BLaER1 (cell line): ENCODE measurements around the gene GATD1.

Experiments
- H3K27ac ChIP-seq: shearing (Covaris generic); formaldehyde crosslinking; 2 replicates; pipeline ENCODE4 v1.8.1; 2022
- H3K27me3 ChIP-seq: shearing (Covaris generic); formaldehyde crosslinking; 2 replicates; pipeline ENCODE4 v1.8.1; 2022
- H3K36me3 ChIP-seq: shearing (Covaris generic); formaldehyde crosslinking; 2 replicates; pipeline ENCODE4 v1.8.1; 2022
- H3K4me1 ChIP-seq: shearing (Covaris generic); formaldehyde crosslinking; 2 replicates; pipeline ENCODE4 v1.8.1; 2022
- H3K4me2 ChIP-seq: shearing (Covaris generic); formaldehyde crosslinking; 2 replicates; pipeline ENCODE4 v1.8.1; 2022
- H3K4me3 ChIP-seq: shearing (Covaris generic); formaldehyde crosslinking; 2 replicates; pipeline ENCODE4 v1.8.1; 2022
- H3K9ac ChIP-seq: shearing (Covaris generic); formaldehyde crosslinking; 2 replicates; pipeline ENCODE4 v1.8.1; 2022
- H3K9me3 ChIP-seq: shearing (Covaris generic); formaldehyde crosslinking; 2 replicates; pipeline ENCODE4 v1.8.1; 2022
- H4K20me1 ChIP-seq: shearing (Covaris generic); formaldehyde crosslinking; 2 replicates; pipeline ENCODE4 v1.8.1; 2022
- Cebpa-rat ChIP-seq: shearing (Covaris generic); IDR thresholded peaks from 2 replicates; pipeline ENCODE4 v1.8.1; 2022

GATD1 gene

DNA sequence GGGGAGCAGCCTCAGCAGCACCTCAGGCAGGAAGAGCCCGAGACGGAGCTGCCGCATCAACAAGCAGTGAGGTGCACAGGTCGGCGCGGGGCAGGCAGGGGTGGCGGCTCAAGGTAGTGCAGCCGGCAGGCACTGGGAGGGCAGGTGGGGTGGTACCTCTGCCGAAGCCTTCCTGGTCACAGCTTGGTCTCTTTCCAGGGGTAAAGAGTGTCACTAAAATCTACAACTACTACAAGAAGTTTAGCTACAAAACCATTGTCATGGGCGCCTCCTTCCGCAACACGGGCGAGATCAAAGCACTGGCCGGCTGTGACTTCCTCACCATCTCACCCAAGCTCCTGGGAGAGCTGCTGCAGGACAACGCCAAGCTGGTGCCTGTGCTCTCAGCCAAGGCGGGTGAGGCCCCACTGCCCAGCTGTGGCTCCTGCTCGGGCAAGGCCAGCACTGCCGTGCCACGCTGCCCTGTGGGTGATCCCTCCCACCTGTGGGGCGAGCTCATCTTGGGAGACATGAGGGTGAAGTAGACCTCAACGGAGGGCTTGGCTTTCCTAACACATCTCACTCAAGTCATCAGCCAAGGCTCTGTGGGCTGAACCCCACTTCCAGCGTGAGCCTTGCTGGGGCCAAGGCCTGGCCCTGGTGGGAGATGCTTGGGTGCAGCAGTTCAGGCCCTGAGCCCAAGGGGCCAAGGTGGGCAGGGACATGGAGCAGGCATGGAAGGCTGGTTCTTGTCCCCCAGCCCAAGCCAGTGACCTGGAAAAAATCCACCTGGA is 13.6 kb downstream of the GATD1 start:
- Histone ChIP-seq H4K20me1 (peaks cover 74% of the 10 kb centered on the region), H3K9ac (no peak overlapping the region), H3K27me3 (no peaks in the 10 kb centered on the region), H3K4me2 (no peak overlapping the region), H3K27ac (no peak overlapping the region), H3K4me3 (no peak overlapping the region), H3K9me3 (no peaks in the 10 kb centered on the region), H3K36me3 (peaks cover 96% of the 10 kb centered on the region), H3K4me1 (no peaks in the 10 kb centered on the region)
- TF ChIP-seq Cebpa-rat: no peak

DNA sequence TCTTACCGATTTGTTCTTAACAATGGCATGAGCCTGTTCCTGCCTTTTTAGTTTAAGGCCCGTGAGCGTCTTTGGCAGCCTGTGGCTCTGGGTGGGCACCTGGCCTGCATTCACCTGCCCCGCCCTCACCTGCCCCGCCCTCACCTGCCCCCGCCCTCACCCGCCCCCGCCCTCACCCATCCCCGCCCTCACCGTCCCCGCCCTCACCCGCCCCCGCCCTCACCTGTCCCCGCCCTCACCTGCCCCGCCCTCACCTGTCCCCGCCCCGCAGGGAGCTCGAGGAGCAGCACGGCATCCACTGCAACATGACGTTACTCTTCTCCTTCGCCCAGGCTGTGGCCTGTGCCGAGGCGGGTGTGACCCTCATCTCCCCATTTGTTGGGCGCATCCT is 14.2 kb downstream of the GATD1 start:
- Histone ChIP-seq H3K4me2 (no peak overlapping the region), H3K9me3 (no peaks in the 10 kb centered on the region), H3K4me3 (no peak overlapping the region), H4K20me1 (peaks cover 68% of the 10 kb centered on the region), H3K4me1 (no peaks in the 10 kb centered on the region), H3K36me3 (peaks cover 96% of the 10 kb centered on the region), H3K27me3 (no peaks in the 10 kb centered on the region), H3K27ac (no peak overlapping the region), H3K9ac (no peak overlapping the region)
- no peak for TF ChIP-seq Cebpa-rat

DNA sequence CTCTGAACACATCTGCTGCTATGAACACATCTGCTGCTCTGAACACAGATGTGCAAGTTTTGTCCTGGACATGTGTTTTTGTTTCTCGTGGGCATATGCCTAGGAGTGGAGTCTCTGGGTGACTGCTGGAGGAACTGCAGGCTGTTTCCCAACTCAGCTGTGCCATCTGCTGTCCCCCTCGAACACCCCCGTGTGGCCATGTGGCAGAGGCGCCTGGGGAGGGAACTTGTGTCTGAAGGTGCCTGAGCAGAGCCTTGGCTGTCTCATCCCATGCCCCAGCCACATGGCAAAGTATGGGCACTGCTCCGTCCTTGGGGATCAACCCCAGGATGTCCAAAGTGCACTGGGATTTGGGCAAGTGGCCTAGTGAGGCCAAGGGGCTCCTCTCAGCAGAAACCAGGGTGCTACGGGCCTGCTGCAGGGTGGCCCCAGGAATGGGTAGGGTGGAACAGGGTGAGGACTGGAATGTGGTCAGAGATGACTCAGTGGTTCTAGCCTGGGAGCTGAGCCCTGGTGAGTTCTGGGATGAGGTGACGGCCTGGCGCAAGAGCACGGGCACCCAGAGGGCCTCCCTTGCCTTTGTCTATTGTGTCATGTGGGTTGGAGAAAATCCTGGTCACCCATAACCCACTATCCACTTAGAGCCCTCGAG is 14.7 kb downstream of the GATD1 start:
- Histone ChIP-seq H3K36me3 (peaks cover 97% of the 10 kb centered on the region), H4K20me1 (peaks cover 69% of the 10 kb centered on the region), H3K27me3 (no peaks in the 10 kb centered on the region), H3K4me3 (no peak overlapping the region), H3K9me3 (no peaks in the 10 kb centered on the region), H3K27ac (no peak overlapping the region), H3K4me2 (no peak overlapping the region), H3K9ac (peak overlapping the region; percentile 26; the same call in 1 of the 2 replicates), H3K4me1 (no peaks in the 10 kb centered on the region)
- no peak for TF ChIP-seq Cebpa-rat

DNA sequence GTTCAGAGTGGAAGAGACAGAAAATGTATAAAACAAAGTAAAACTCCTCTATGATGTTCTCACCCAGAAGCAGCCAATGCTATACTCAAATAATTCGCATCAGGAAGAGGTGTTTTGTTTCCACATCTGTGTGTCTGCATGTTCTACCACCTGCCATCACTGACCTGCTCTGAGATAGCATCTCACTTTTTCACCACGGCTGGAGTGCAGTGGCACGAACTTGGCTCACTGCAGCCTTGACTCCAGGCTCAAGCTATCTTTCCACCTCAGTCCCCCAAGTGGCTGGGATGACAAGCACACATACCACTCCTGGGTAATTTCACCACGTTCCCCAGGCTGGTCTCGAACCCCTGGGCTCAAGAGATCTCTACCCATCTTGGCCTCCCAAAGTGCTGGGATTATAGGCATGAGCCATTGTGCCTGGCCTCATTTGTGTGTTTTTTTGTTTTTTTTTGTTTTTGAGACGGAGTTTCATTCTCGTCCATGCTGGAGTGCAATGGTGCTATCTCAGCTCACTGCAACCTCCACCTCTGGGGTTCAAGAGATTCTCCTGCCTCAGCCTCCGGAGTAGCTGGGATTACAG is 15.7 kb downstream of the GATD1 start:
- no peaks in the 10 kb centered on the region for H3K27me3 ChIP-seq
- H3K4me1 ChIP-seq: no peaks in the 10 kb centered on the region
- peaks cover 97% of the 10 kb centered on the region for H3K36me3 ChIP-seq
- H3K9me3 ChIP-seq: no peaks in the 10 kb centered on the region
- H4K20me1 ChIP-seq: peaks cover 69% of the 10 kb centered on the region
- H3K27ac ChIP-seq: no peak overlapping the region
- H3K4me2 ChIP-seq: no peak overlapping the region
- TF ChIP-seq Cebpa-rat: no peak
- H3K9ac ChIP-seq: no peak overlapping the region
- no peak overlapping the region for H3K4me3 ChIP-seq

DNA sequence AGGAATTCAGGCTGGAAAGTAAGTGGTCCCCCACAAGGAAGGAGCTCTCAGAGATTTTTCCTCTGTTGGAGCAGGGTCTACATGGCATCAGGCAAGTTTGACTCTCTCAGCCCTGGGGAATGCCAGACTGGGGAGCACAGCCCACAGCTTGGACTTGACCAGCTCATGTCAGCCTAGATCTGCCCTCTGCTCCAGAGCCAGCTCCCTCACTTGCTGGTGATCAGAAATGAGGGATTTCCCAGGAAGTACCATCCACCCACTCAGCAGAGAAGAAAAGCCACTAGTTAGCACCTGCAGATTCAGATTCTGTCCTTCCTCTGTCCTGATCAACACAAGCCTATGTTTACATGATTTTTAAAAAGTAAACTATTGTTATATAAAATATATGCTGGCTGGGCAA is 17.1 kb downstream of the GATD1 start:
- Histone ChIP-seq H3K4me3 (no peak overlapping the region), H3K9ac (no peak overlapping the region), H3K27ac (no peak overlapping the region), H3K9me3 (no peaks in the 10 kb centered on the region), H3K36me3 (peaks cover 97% of the 10 kb centered on the region), H3K27me3 (no peaks in the 10 kb centered on the region), H3K4me2 (no peak overlapping the region), H4K20me1 (peaks cover 69% of the 10 kb centered on the region), H3K4me1 (no peaks in the 10 kb centered on the region)
- TF ChIP-seq Cebpa-rat: no peak

DNA sequence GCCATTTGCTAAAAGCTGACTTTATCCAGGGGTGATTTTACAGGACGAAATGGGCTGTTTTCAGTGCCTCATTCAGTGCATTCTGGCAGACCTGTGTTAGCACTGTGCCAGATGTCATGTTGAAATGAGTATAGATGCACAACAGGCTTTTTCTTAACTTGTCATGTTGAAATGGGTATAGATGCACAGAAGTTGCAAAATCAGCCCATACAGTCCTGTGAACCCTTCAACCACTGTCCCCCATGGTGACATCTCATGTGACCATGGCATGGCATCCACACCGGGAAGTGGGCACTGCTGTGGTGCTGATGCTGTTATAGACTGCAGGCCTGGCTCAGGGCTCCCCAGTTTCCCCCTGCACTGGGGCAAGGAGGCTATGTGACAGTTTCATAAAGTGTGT is 27.6 kb downstream of the GATD1 start:
- Histone ChIP-seq H3K9ac (no peak overlapping the region), H3K27me3 (no peaks in the 10 kb centered on the region), H3K9me3 (no peaks in the 10 kb centered on the region), H3K4me2 (peak overlapping the region; percentile 97; the same call in 1 of the 2 replicates), H3K4me3 (no peak overlapping the region), H4K20me1 (peaks cover 74% of the 10 kb centered on the region), H3K36me3 (peaks cover 28% of the 10 kb centered on the region), H3K4me1 (peaks cover 30% of the 10 kb centered on the region), H3K27ac (no peak overlapping the region)
- TF ChIP-seq Cebpa-rat: no peak

DNA sequence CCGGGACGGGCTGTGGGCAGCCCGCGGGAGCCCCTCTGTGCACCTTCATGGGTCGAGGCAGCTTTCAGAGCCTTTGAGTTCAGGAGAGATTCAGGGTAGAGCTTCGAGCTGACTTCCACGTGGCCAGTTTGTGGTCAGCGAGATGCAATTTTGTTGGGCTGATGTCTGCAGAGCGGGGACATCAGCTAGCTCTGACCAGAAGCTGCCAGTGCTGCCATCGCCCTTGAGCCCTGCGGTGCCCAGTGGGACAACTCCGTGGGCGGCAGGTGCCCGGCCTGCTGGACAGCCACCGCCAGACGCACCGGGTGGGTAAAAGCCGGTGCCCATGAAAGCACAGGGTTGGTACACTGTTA is 29.3 kb downstream of the GATD1 start:
- Histone ChIP-seq H3K4me1 (peaks cover 31% of the 10 kb centered on the region), H3K27me3 (no peaks in the 10 kb centered on the region), H3K9ac (peak overlapping the region; percentile 95), H3K4me3 (peak overlapping the region; percentile 100), H3K36me3 (peaks cover 20% of the 10 kb centered on the region), H4K20me1 (peaks cover 56% of the 10 kb centered on the region), H3K4me2 (peak overlapping the region; percentile 97), H3K9me3 (no peaks in the 10 kb centered on the region), H3K27ac (peak overlapping the region; percentile 87)
- no peak for TF ChIP-seq Cebpa-rat

DNA sequence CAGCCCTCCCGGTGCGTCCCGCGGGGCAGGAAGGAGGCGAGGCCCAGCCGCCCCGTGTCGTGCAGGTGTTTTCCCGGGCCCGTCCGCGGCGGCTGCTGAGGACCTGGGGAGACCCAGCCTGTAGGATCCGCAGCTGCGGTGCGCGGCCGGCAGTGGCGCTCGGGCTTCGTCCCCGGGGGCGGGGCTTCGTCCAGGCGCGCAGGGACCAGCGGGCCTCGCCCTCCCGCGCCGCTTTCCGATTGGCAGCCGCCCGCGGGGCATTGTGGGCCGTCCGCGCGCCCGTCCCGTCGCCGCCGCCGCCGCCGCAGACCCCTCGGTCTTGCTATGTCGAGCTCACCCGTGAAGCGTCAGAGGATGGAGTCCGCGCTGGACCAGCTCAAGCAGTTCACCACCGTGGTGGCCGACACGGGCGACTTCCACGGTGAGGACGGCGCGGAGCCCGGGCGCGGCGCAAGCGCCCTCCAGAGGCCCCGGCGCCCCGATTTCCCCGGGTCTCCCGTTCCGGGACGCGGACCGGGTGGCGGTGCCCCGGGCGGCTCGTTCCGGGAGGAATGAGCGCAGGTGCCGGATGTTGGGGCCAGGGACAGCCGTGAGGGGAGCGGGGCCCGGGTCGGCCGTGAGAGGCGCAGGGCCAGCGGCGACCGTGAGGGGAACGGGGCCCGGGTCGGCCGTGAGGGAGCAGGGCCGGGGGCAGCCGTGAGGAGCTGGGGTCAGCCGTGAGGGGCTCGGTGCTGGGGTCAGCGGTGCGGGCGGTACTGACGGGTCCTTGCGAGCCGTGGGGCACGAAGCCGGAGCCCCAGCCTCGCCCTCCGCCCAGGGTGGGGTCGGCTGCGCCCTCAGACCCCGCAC is 29.9 kb downstream of the GATD1 start, which contains the start of gene TALDO1:
Gene TALDO1, plus strand, starts transcription at position 307 of the 849 bp plus-strand sequence. Its CDS starts 18 bp downstream, at position 325.
- H3K9me3 ChIP-seq: no peaks in the 10 kb centered on the region
- H3K27me3 ChIP-seq: no peaks in the 10 kb centered on the region
- peak within 1 kb of the TSS; percentile 97 for H3K4me2 ChIP-seq
- peaks cover 14% of the 10 kb centered on the region for H3K36me3 ChIP-seq
- H3K4me1 ChIP-seq: peaks cover 35% of the 10 kb centered on the region
- H4K20me1 ChIP-seq: peaks cover 50% of the 10 kb centered on the region
- no peak for TF ChIP-seq Cebpa-rat
- peak within 1 kb of the TSS; percentile 95 for H3K9ac ChIP-seq
- peak within 1 kb of the TSS; percentile 100 for H3K4me3 ChIP-seq
- peak within 1 kb of the TSS; percentile 87 for H3K27ac ChIP-seq

DNA sequence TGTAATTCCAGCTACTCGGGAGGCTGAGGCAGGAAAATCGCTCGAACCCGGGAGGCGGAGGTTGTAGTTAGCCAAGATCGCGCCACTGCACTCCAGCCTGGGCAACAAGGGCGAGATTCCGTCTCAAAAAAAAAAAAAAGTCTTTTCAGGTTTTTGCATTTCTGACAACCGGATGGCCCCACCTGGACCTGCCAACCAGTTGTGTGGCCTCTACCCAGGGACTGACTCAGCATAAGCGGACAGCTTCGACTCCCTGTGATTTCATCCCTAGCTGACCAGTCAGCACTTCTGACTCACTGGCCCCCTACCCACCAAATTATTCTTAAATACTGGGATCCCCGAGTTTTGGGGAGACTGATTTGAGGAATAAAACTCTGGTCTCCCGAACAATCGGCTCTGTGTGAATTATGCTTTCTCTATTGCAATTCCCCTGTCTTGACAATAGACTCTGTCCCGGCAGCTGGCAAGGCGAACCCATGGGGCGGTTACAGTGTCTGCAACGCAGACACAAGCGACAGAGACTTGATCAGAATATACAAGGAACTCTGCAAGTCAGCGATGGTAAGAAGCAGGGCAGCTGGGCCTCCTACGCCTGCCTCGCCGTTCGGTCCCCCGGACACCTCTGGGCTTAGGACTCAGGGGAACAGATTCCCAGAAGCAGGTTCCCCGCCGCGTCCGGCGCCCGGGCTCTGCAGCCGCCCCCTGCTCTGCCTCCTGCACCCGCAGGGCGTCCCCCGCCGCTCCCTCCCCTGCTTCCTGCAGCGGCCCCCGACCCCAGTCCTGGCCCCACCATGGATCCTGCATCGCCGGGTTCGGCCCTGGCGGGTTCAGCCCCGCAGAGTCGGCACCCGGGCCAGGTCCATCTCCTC is 30.8 kb downstream of the GATD1 start:
- peak overlapping the region; percentile 97 for H3K4me2 ChIP-seq
- peaks cover 6% of the 10 kb centered on the region; the same call in 1 of the 2 replicates for H3K36me3 ChIP-seq
- H3K9ac ChIP-seq: peak overlapping the region; percentile 95
- H3K9me3 ChIP-seq: no peaks in the 10 kb centered on the region
- no peak for TF ChIP-seq Cebpa-rat
- H3K27ac ChIP-seq: peak overlapping the region; percentile 87
- H4K20me1 ChIP-seq: peaks cover 42% of the 10 kb centered on the region
- H3K4me1 ChIP-seq: peaks cover 35% of the 10 kb centered on the region
- H3K4me3 ChIP-seq: peak overlapping the region; percentile 100
- no peaks in the 10 kb centered on the region for H3K27me3 ChIP-seq
